H54 (cell line): ENCODE measurements around the gene ZNF221.
A peak's percentile ranks its signal among the peaks of the same experiment; 100 is the strongest.

Experiments used
- DNase-seq: peaks from one replicate; pipeline ENCODE4 v3.0.0; 2011; ENCODE audit warnings: low spot score, mixed read lengths; ENCODE audit not compliant: insufficient read length
- FAIRE-seq: peaks from 3 replicates; lab custom pipeline; 2011; peaks lifted over from hg19 to GRCh38; lab: Jason Lieb, UNC
- POLR2A ChIP-seq: IDR thresholded peaks from 2 replicates; pipeline ENCODE4 v1.6.1; 2011; ENCODE audit warnings: low read depth, mild to moderate bottlenecking, low read length

ZNF221 gene

DNA sequence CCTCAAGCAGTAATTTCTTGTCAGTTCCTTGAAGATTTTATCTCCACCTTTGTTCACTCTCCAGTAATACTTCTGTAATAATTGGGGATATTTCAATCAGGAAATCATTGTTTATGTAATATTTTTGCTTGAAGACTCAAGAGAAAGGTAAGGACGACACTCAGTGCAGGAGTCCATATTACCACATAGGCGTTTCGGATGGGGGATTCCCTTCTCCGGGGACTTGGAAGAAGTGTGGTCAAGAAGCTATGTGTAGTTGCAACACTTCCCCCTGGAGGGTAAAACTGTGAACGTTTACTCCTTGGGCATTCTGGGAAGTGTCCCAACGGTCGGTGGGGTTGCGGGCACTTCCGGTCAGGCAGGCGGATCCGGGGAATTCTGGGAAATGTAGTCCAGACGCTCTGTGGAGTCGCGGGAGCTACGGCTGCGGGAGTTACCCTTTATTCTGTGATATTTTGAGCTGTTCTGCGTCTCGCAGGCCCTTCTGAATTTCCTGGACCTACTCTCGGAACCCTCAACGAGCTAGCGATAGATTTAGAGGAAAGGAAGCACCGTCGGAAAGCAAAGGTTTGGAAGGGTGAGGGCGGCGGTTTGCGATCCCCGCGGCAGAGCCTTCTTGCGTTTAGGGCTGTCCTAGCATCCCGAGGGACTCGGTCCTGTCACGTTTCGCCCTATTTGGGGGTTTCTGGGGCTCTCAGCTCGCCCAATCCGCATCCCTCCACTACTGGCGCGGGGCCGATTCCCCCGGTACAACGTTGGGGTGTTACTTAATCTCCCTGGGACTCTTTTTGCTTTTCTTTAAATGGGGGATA lies at the start of gene ZNF221:
TSS of gene ZNF221 (plus strand) at position 395 of the 812 bp plus-strand sequence. CDS start 11,499 bp downstream, outside the sequence.
- FAIRE-seq (peak; percentile 99), DNase-seq (peak; percentile 94)
- peak; percentile 18; the same call in 1 of the 2 replicates for TF ChIP-seq POLR2A

DNA sequence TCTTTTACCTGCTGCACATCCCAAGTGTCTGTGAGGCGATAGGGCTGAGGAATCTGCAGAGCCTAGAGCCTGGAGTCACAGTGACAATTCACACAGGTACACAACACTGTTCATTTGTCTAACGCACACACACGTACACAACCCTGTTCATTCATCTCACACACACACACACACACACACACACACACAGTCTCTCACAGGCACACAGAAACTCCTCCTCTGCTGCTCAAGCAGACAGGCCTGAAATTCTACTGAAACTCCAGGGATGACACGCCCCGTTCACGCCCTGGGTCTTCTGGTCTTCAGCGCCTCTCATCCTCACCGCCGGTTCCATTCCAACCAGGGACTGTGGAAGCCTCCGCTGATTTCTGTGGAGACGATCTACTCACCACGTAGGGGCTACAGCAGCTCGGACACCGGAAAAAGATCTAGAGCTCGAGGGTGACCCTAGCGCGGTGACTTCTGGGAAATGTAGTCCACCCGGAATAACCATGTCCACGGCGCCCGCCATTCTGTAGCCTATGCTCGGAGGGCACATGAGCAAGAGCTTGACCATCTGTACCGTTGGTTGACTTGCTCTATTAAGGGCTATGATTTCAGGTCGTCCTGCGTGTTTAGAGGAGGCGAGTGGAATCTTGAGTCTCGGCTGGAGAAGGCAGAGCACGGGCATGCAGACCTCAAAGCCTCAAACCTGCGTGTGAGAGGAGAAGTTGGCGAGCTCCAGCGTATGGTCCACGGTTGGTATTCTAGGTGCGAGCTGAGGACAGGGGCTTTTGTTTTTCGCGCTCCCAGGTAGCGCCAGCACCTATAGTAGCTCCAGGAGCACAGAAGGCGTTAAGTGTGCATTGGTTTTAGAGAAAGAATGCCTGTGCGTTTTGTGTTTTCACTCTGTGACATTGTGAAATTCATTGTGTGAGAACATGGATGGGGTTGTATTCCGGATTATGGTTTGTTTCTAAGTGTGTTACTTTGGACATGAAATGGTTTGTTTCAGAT lies 49.3 kb upstream of the ZNF221 start:
- peak; percentile 35; the same call in 1 of the 2 replicates for TF ChIP-seq POLR2A
- FAIRE-seq (peak; percentile 76), DNase-seq (peak; percentile 56)

DNA sequence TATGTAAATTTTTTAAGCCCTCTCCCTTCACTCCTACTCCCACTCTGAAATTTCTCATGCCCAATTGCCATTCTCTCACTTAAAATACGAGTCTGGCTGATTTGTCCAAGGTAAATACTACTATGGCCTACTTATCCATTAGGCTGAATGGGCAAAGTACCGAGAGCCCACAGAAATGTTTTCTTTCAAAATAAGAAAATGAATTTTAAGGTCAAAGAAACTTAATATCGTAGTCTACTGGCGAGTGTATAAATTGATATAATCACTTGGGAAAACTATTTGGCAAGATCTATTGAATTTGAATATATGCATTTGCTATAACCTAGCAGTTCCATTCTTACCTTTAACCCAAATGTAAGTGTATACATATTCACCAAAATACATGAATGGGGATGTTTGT lies 48.6 kb upstream of the ZNF221 start:
- no peak for TF ChIP-seq POLR2A
- FAIRE-seq, result no peak

DNA sequence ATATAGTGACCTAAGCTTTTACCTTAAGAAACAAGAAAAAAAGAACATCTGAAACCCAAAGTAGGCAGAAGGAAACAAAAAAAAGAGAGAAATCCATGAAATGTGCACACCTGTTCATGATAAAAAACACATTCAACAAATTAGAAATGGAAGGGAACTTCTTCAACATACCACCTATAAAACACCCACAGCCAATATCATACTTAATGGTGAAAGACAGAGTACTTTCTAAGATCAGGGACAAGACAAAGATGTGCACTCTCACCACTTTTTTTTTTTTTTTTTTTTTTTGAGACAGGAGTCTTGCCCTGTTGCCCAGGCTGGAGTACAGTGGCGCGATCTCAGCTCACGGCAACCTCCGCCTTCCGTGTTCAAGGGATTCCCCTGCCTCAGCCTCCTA lies 45.1 kb upstream of the ZNF221 start:
- no peak for TF ChIP-seq POLR2A
- DNase-seq, result no peak
- no peak for FAIRE-seq

More for the DNA sequence above, 48.6 kb upstream of the ZNF221 start:
- no peak for DNase-seq

DNA sequence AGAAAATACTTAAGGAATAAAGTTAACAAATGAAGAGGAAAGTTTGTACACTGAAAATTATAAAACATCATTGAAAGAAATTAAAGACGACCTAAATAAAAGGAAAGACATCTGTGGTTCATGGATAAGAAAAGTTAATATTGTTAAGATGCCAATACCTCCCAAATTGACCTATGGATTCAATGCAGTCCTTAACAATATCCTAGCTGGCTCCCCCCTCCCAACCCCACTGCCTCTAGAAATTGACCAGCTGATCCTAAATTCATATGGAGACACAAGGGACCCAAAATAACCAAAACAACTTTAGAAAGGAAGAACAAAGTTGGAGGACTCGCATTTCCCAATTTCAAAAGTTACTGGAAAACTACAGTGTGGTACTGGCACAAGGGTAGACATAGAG lies 44.3 kb upstream of the ZNF221 start:
- FAIRE-seq (no peak), DNase-seq (no peak)
- no peak for TF ChIP-seq POLR2A

DNA sequence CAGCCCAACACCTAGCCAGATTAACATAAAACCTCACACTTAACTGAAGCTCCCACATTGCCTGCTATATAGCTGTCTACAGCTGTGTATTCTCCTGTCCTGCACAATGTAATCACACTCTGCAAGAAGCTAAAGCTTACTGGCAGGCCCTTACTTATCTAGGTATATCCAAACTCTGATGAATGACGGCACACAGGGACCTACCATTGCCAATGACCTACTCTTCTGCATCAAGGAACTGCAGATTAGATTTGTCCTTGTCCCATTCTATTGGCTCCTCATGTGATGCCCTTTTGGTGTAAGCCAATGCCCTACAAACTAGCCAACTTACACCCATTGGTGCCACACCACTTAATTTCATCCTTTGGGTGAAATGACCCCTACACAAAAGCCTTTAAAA lies 42.4 kb upstream of the ZNF221 start:
- no peak for FAIRE-seq
- no peak for DNase-seq
- TF ChIP-seq POLR2A, result no peak

DNA sequence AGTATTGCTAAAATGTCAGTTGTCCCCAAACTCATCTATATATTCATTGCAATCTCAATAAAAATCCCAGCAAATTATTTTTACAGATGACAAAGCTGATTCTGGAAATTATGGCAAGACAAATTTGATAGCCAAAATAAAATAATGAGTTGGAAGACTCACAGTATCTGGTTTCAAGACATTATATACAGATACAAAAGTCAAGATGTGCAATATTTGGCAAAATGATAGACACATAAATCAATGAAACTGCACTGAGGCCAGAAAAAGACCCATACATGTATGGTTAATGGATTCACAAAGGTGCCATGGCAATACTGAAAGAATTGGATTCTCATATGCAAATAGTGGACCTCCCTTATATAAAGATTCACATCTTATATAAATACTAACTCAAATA lies 40.1 kb upstream of the ZNF221 start:
- FAIRE-seq, result no peak
- no peak for DNase-seq
- no peak for TF ChIP-seq POLR2A

DNA sequence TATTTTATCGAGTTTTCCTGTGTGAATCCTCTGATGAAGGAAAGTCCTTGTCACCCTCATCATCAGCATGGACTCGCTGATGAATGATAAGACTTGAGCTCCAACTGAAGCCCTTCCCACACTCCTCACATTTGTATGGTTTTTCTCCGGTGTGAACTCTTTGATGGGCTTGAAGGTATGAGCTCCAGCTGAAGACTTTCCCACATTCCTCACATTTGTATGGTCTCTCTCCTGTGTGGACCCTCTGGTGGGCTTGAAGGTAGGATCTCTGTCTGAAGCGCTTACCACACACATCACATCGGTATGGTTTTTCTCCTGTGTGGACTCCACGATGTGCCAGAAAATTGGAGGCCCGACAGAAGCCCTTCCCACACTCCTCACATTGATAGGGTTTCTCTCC lies 37.6 kb upstream of the ZNF221 start:
- FAIRE-seq (no peak), DNase-seq (no peak)
- TF ChIP-seq POLR2A, result no peak

DNA sequence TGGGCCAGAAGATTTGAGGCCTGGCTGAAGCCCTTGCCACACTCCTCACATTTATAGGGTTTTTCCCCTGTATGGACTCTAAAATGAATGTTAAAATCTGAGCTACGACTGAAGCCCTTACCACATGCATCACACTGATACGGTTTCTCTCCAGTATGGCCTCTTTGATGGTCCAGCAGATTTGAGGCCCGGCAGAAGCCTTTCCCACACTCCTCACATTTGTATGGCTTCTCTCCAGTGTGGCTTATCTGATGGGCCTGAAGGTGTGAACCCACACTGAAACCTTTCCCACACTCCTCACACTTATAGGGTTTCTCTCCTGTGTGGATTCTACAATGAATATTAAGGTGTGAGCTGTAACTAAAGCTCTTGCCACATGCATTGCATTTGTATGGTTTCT lies 37.0 kb upstream of the ZNF221 start:
- DNase-seq (no peak), FAIRE-seq (no peak)

DNA sequence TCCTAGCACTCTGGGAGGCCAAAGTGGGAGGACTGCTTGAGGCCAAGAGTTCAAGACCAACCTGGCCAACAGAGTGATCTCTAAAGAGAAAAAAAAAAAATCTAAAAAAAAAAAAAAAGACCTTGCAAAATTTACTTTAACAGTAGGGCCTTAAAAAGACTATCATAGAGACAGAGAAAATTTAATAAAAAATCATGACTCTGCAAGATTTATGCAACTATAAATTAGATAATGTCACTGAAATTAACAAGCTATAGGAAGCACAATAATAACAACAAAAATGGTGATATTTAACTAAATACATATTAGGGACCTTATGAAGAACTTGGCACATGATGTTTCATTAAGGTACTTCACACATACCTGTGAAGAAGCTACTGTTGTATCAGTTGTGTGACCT lies 27.2 kb upstream of the ZNF221 start:
- TF ChIP-seq POLR2A, result no peak
- FAIRE-seq (no peak), DNase-seq (no peak)

More for the DNA sequence above, 37.0 kb upstream of the ZNF221 start:
- no peak for TF ChIP-seq POLR2A

DNA sequence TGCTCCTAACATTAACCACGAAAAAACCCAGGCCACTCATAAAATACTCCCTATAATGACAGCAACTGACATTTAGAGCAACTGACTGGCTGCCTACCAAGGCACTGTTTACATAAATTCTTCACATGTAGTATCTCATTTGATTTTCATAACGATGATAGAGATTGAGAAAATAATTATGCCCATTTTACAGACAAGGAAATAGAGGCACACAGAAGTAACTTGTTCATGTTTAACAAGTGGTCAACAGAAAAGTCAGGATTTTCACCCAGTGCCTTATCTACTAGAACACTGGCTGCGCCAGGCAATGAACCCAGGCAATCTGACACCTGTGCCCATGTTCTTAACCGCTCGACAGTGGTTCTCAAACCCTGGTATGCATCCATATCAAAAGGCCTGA lies 22.2 kb upstream of the ZNF221 start:
- FAIRE-seq, result no peak
- TF ChIP-seq POLR2A, result no peak
- no peak for DNase-seq

DNA sequence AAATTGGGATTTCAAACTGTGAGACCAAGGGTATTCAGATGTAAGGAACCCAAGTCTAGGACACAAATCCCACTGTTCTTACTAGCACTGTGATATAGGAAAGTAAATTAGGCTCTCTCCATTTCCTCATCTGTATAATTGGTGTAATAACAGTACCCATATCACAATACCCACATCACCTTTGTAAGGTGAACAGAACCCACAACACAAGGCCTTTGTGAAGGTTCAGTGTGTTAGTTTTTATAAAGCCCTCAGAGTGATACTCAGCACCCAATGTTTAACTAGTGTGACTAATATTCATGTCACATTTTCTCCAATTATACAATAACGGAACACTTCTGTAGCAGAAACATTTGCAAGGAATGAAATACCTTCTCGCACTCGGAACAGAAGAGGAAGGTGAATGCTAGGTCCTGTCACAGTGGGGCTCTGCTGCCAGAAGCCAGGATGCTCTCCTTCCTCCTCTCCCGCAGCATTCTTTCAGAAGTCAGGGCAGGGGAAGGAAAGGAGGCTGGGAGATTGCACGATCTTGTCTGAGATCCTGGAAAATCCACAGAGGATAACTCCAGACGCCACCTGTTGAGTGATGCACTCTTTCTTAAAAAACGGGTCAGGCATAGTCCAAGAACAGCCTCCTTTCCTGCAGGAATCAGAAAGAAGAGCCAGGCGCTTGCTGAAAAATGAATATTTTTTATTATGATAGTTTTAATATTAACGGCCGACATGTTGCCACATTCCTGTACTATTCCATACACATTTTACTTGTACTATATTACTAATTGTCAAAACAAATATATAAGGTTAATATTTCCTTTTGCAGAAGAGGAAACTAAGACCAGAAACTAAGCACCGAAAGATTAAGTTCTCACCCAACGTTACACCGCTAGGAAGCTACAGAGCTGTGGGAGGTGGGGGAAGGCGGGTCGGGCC lies 16.7 kb upstream of the ZNF221 start:
- TF ChIP-seq POLR2A, result no peak
- DNase-seq (peak; percentile 9), FAIRE-seq (no peak)

DNA sequence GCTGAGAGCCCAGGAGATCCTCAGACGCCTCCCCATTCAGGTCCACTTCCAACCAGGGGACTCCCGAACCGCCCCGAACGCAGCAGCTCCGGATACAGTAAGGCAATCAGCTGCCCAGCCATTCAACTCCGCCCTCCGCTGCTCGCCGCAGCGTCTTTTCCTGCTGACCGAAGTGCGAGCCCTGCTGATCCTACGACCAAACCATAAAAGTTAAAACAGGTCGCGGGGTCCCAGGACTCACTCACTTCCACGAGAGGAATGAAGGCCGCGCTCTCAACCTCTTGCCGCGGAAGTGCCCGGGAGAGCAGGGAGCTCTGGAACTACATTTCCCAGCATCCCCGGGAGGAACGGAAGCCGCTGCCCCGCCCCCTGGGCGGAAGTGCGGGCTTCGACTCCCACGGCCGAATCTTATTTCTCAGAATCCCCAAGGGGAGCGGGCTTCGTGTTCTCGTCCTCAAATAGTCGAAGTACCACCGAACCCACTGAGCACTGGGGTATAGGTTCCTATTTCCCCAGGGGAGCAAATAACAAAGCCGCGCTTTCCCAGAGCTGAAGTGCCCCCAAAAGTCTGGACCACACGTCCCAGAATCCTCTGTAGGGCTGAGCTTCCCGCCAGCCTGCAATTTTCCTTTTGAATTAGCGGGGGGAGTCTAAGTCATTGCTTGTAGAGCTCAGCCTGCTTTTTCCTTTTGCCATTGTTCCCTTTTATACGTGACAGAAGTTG lies 15.9 kb upstream of the ZNF221 start, which contains the start of gene ZNF45:
TSS of gene ZNF45 (minus strand) at position 298 of the 724 bp plus-strand sequence. CDS start 13,097 bp downstream, outside the sequence.
- FAIRE-seq, result peak; percentile 87
- TF ChIP-seq POLR2A, result peak; percentile 42; the same call in 1 of the 2 replicates
- DNase-seq, result peak; percentile 88
